IPS-NIHi11 (cell line): Measurements from ENCODE around the gene SEMA4D.

Experiments
- DNase-seq: peaks from one replicate; pipeline ENCODE4 v3.0.0; 2012; ENCODE audit warnings: mixed read lengths, low spot score

The SEMA4D gene

GRCh38 chr9:89367726-89368437 lies 130.0 kb downstream of the SEMA4D start:
- DNase-seq, result no peak

GRCh38 chr9:89367281-89367680 lies 130.6 kb downstream of the SEMA4D start:
- no peak for DNase-seq

GRCh38 chr9:89366711-89367110 lies 131.2 kb downstream of the SEMA4D start:
- no peak for DNase-seq

GRCh38 chr9:89365532-89365912 lies 132.4 kb downstream of the SEMA4D start:
- no peak for DNase-seq

- no peak for DNase-seq
Observed at GRCh38 chr9:89364666-89365531, 133.0 kb downstream of the SEMA4D start.

GRCh38 chr9:89363921-89364665 lies 133.8 kb downstream of the SEMA4D start:
- no peak for DNase-seq

- no peak for DNase-seq
Observed at GRCh38 chr9:89363311-89363670, 134.6 kb downstream of the SEMA4D start.

- no peak for DNase-seq
Observed at GRCh38 chr9:89362647-89363310, 135.1 kb downstream of the SEMA4D start.

GRCh38 chr9:89361816-89362646 lies 135.9 kb downstream of the SEMA4D start:
- DNase-seq, result no peak

- DNase-seq, result no peak
Observed at GRCh38 chr9:89361031-89361430, 136.9 kb downstream of the SEMA4D start.

GRCh38 chr9:89360465-89360864 lies 137.4 kb downstream of the SEMA4D start:
- no peak for DNase-seq

GRCh38 chr9:89359751-89360261 lies 138.1 kb downstream of the SEMA4D start:
- no peak for DNase-seq

- DNase-seq, result no peak
Observed at GRCh38 chr9:89358985-89359384, 138.9 kb downstream of the SEMA4D start.

GRCh38 chr9:89358376-89358916 lies 139.5 kb downstream of the SEMA4D start:
- no peak for DNase-seq

GRCh38 chr9:89357331-89358197 lies 140.3 kb downstream of the SEMA4D start:
- no peak for DNase-seq

GRCh38 chr9:89356782-89357181 lies 141.1 kb downstream of the SEMA4D start:
- DNase-seq, result no peak

GRCh38 chr9:89354471-89354870 lies 143.4 kb downstream of the SEMA4D start:
- no peak for DNase-seq

- DNase-seq, result no peak
Observed at GRCh38 chr9:89353989-89354388, 143.9 kb downstream of the SEMA4D start.

- no peak for DNase-seq
Observed at GRCh38 chr9:89352874-89353649, 144.9 kb downstream of the SEMA4D start.
